IPS DF 6.9 (cell line): ENCODE data around the gene NKX3-2.

Experiments used
- DNase-seq: peaks from one replicate; pipeline ENCODE4 v3.0.0-alpha.2; 2013; ENCODE audit warnings: low read depth, low spot score
- H3K27ac ChIP-seq: one replicate; pipeline ENCODE4 v1.5.1; 2013; ENCODE audit warnings: low read length, control low read depth
- H3K27me3 ChIP-seq: 2 replicates; pipeline ENCODE4 v1.6.1; 2013; ENCODE audit warnings: mild to moderate bottlenecking, low read length; ENCODE audit not compliant: control insufficient read depth, insufficient read depth
- H3K36me3 ChIP-seq: 2 replicates; pipeline ENCODE4 v1.6.1; 2013; ENCODE audit warnings: low read length; ENCODE audit not compliant: control insufficient read depth, insufficient read depth
- H3K4me1 ChIP-seq: 2 replicates; pipeline ENCODE4 v1.6.1; 2013; ENCODE audit warnings: low read length; ENCODE audit not compliant: control insufficient read depth, insufficient read depth
- H3K4me3 ChIP-seq: 2 replicates; pipeline ENCODE4 v1.5.1; 2013; ENCODE audit warnings: mild to moderate bottlenecking, low read length
- H3K9me3 ChIP-seq: 2 replicates; pipeline ENCODE4 v1.6.1; 2013; ENCODE audit warnings: low read length, inconsistent platforms; ENCODE audit not compliant: control insufficient read depth, insufficient read depth
- WGBS: extraction: QIAGEN DNeasy Blood & Tissue Kit; methylation state at CpG from one replicate; pipeline ENCODE4 v1.1.7; 2013; ENCODE audit warnings: mixed read lengths, missing lambda C conversion rate; ENCODE audit not compliant: insufficient read length, insufficient coverage; 5-methylcytosine and 5-hydroxymethylcytosine counted together

NKX3-2 gene

GRCh38 chr4:13530823-13531624 lies 13.3 kb downstream of the NKX3-2 start:
- no CpG with 5 or more reads among the region's 35 CpGs for WGBS
- Histone ChIP-seq H3K27me3 (peaks cover 93% of the 10 kb centered on the region), H3K4me1 (peaks cover 12% of the 10 kb centered on the region), H3K4me3 (no peak overlapping the region; the same call in 1 of the 2 replicates), H3K9me3 (no peaks in the 10 kb centered on the region), H3K27ac (no peak overlapping the region), H3K36me3 (no peaks in the 10 kb centered on the region)
- DNase-seq = no peak

- Histone ChIP-seq H3K27me3 (peaks cover 93% of the 10 kb centered on the region), H3K36me3 (no peaks in the 10 kb centered on the region), H3K4me1 (peaks cover 12% of the 10 kb centered on the region; the same call in 1 of the 2 replicates), H3K27ac (no peak overlapping the region), H3K9me3 (peaks cover 2% of the 10 kb centered on the region; the same call in 1 of the 2 replicates), H3K4me3 (no peak overlapping the region)
- DNase-seq = no peak
- no CpG with 5 or more reads among the region's 37 CpGs for WGBS
These were observed 15.0 kb downstream of the NKX3-2 start for GRCh38 chr4:13529128-13529919.

DNA sequence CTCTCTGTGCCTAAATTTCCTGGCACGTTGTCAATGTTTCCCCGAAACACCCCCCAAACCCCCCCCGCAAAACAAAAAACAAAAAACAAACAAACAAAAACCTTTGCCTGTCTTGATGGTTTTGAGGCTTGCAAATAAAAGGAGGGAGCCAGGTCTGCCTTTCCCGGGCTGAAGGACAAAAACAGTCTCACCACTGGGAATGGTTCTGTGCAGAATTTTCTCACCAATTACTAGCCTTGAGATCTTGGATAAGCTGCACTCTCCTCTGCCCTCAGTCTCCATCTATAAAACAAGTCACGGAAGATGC lies 15.5 kb downstream of the NKX3-2 start:
- Histone ChIP-seq H3K4me1 (peaks cover 12% of the 10 kb centered on the region; the same call in 1 of the 2 replicates), H3K9me3 (peaks cover 4% of the 10 kb centered on the region; the same call in 1 of the 2 replicates), H3K27me3 (peaks cover 93% of the 10 kb centered on the region), H3K4me3 (no peak overlapping the region), H3K36me3 (no peaks in the 10 kb centered on the region), H3K27ac (no peak overlapping the region)
- no CpG with 5 or more reads among the region's 5 CpGs for WGBS
- no peak for DNase-seq

GRCh38 chr4:13527981-13528820 lies 16.1 kb downstream of the NKX3-2 start:
- no peaks in the 10 kb centered on the region for H3K36me3 ChIP-seq
- peaks cover 94% of the 10 kb centered on the region for H3K27me3 ChIP-seq
- peaks cover 12% of the 10 kb centered on the region; the same call in 1 of the 2 replicates for H3K4me1 ChIP-seq
- DNase-seq = no peak
- no peak overlapping the region for H3K4me3 ChIP-seq
- H3K9me3 ChIP-seq = peaks cover 4% of the 10 kb centered on the region; the same call in 1 of the 2 replicates
- no peak overlapping the region for H3K27ac ChIP-seq
- WGBS = no CpG with 5 or more reads among the region's 35 CpGs

DNA sequence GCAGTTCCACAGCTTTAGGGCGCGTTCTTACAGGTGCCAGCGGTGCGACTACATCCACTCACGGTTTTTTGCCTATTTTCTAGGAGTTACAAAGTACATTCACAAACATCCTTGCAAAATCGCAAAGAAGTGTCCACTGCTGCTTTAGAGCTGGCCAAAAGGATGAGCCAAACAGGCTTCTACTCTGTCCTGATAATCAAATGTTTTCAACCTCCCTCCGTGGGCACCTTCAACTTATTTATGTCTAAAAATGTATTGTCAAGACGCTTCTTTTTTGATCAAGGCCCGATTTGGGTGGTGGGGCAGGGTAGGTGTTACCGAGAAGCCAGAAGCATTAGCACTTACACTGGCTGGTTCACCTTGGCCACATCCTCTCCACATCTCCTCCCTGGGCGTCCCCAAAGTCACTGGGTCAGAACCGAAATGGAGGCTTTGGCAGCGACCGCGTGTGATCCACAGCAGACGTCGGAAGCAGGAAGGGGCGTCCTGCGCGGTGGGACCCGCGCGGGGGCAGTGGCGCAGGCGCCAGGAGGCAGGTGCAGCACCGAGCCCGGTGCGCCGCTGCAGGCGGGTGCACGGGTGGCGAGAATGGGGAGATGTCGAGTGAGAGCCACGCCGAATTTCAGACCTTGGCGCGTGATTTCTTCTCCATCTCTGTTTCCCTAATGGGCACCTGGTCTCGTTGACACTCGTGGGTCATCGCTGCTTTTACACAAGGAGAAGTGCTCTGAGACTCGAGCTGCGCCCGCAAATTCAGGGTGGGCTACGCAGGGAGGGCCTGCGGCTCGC lies 16.9 kb downstream of the NKX3-2 start:
- no peak for DNase-seq
- WGBS = no CpG with 5 or more reads among the region's 46 CpGs
- peaks cover 4% of the 10 kb centered on the region; the same call in 1 of the 2 replicates for H3K9me3 ChIP-seq
- H3K4me1 ChIP-seq = peaks cover 12% of the 10 kb centered on the region; the same call in 1 of the 2 replicates
- peaks cover 94% of the 10 kb centered on the region for H3K27me3 ChIP-seq
- H3K27ac ChIP-seq = no peak overlapping the region
- H3K36me3 ChIP-seq = no peaks in the 10 kb centered on the region
- no peak overlapping the region for H3K4me3 ChIP-seq

DNA sequence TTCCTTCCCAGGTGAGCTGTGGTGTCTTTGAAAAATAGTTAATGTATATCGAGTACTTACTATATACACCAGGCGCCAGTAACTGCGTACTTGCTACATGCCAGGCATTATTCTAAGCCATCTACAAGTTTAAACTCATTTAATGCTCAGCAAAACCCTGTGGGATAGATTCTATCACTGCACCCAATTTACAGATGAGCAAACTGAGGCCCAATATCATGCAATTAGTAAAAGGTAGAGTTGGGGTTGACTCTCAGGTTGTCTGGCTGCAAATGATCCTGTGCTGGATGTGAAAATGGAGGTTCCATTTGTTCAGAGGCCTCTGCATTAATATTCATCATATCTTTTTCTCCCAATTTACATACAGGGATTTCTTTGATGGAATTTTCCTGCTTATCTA lies 17.6 kb downstream of the NKX3-2 start:
- peaks cover 4% of the 10 kb centered on the region; the same call in 1 of the 2 replicates for H3K9me3 ChIP-seq
- H3K27me3 ChIP-seq = peaks cover 96% of the 10 kb centered on the region
- H3K27ac ChIP-seq = no peak overlapping the region
- WGBS = no CpG with 5 or more reads among the region's 3 CpGs
- H3K4me3 ChIP-seq = no peak overlapping the region
- no peak for DNase-seq
- H3K4me1 ChIP-seq = peaks cover 12% of the 10 kb centered on the region; the same call in 1 of the 2 replicates
- no peaks in the 10 kb centered on the region for H3K36me3 ChIP-seq

- Histone ChIP-seq H3K9me3 (peaks cover 4% of the 10 kb centered on the region; the same call in 1 of the 2 replicates), H3K4me3 (no peak overlapping the region), H3K36me3 (no peaks in the 10 kb centered on the region), H3K27ac (no peak overlapping the region), H3K4me1 (peaks cover 8% of the 10 kb centered on the region; the same call in 1 of the 2 replicates), H3K27me3 (peaks cover 95% of the 10 kb centered on the region)
- DNase-seq = no peak
- no CpG with 5 or more reads among the region's 4 CpGs for WGBS
These were observed 18.6 kb downstream of the NKX3-2 start for GRCh38 chr4:13525606-13526281.

- H3K36me3 ChIP-seq = no peaks in the 10 kb centered on the region
- 0 out of 2 replicates have a peak, but pooled peaks cover 2% of the 10 kb centered on the region for H3K4me1 ChIP-seq
- peaks cover 84% of the 10 kb centered on the region for H3K27me3 ChIP-seq
- WGBS = no CpG with 5 or more reads among the region's 36 CpGs
- no peak overlapping the region for H3K27ac ChIP-seq
- H3K4me3 ChIP-seq = no peak overlapping the region
- DNase-seq = no peak
- peaks cover 4% of the 10 kb centered on the region; the same call in 1 of the 2 replicates for H3K9me3 ChIP-seq
These were observed 19.6 kb downstream of the NKX3-2 start for GRCh38 chr4:13524504-13525243.
